GM19468 (cell line): ENCODE results near the gene PEMT.

Source experiments
- ATAC-seq: cut with Tn5 transposase; IDR thresholded peaks from one replicate; pipeline ENCODE4 v1.9.1; 2021; ENCODE audit warnings: mild to moderate bottlenecking, moderate library complexity, moderate number of reproducible peaks; ENCODE audit not compliant: unreplicated experiment; ENCODE audit errors: extremely low read depth

Gene PEMT

GRCh38 chr17:17538417-17539391 lies 52.8 kb downstream of the PEMT start:
- ATAC-seq: no peak

- ATAC-seq: no peak
Measured at GRCh38 chr17:17537311-17538099, 54.0 kb downstream of the PEMT start.

GRCh38 chr17:17536702-17537101 lies 54.8 kb downstream of the PEMT start:
- ATAC-seq: no peak

DNA sequence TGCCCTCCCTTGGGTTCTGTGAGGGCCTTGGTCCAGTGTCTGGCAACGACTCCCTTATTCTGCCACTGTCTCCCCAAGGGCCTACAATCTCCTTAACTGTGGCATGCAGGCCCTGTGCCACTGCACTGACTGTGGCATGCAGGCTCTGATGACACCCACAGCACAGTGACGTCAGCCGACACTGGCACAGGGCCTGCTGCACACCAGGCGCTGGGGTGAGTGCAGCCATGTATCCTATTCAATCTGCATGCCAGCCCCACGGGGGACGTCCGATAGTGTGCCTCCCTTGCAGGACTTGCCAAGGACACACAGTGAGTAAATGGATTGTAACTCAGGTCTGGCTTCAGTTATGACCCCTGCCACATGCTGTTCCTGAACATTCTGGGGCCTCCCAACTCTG lies 55.6 kb downstream of the PEMT start:
- no peak for ATAC-seq

DNA sequence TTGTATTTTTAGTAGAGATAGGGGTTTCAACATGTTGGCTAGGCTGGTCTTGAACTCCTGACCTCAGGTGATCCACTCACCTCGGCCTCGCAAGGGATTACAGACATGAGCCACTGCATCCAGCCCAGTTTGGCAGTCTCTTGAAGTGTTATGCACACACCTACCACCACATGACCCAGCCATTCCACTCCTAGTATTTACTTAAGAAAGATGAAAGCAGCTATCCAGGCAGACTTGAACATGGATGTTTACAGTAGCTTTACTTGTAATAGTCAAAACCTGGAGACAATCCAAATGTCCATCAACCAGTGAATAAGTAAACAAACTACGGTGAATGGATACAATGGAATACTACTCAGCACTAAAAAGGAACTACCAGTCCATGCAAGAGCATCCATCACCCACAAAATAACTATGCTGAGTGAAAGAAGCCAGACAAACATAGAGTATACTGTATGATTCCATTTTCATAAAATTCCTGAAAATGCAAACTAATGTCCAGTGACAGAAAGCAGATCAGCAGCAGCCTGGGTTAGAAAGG lies 57.5 kb downstream of the PEMT start:
- no peak for ATAC-seq

DNA sequence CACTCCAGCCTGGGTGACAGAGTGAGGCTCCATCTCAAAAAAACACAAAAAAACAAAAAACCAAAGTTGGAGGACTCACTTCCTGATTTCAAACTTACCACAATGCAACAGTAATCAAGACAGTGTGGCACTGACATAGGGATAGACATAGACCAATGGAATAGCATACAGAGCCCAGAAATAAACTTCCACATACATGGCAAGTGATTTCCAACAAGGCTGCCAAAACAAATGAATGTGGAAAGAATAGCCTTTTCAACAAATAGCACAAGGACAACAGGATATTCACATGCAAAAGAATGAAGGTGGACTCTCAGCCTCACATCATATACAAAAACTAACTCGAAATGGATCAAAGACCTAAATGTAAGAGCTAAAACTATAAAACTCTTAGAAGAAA lies 58.5 kb downstream of the PEMT start:
- ATAC-seq: no peak

DNA sequence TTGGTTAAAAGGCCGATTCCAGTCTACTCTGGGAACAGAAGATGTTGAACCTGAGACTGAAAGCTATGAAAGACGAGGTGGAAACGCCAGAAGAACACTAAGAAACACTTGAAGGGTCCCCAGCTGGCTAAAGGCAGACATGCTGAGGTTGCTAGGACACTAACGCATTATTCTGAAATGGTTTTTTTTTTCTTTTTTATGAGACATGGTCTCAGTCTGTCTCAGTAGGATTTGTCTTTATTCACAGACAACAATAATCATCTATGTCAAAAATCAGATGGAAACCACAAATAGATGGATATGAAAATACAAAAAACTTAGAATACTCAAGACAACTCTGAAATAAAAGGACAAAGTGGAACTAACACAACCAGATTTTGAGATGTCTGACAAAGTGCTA lies 60.4 kb downstream of the PEMT start:
- no peak for ATAC-seq

DNA sequence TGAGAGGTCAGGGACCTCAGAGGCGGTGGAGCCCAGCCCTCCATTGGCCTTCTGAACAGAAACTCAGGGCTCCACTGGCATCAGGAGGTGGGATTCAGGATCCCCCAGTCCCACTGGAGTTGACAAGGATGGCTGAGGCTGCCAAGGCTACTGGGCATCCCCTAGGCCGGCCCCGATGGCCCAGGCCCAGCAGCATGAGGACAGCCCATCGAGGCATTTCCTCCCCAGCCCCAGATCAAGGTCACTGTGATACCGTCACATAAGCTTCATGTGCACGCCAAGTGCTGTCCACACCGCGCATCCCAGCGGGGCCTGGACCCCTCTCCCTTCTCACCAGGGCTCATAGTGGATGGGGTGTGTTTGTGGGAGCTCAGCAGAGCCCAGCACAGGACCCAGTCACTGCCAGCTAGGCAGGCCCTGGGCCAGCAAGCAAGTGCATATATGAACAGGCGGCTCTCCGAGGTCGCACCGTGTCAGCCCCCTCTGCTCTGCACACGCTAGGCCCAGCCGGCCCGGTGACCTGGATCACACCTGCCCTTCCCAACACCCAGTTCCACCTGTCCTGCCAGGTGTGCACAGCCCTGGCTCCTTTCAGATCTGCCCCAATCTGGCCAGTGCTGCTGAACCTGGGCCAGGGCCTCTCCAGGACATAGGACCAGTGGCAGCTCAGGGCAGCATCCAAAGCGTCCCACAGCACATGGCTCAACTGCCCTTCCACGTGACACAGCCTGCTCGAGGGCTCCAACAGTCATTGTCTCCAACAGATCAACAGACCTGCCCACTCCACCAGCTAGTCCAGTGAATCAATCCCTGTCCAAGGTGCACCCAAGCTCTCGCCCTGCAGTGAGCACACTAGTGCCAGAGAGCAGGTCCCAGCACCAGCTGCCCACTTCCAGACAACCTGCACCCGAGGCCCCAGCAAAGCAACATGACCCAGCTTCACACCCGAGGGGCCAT lies 62.5 kb downstream of the PEMT start:
- ATAC-seq: no peak

GRCh38 chr17:17527956-17528500 lies 63.5 kb downstream of the PEMT start:
- ATAC-seq: no peak

DNA sequence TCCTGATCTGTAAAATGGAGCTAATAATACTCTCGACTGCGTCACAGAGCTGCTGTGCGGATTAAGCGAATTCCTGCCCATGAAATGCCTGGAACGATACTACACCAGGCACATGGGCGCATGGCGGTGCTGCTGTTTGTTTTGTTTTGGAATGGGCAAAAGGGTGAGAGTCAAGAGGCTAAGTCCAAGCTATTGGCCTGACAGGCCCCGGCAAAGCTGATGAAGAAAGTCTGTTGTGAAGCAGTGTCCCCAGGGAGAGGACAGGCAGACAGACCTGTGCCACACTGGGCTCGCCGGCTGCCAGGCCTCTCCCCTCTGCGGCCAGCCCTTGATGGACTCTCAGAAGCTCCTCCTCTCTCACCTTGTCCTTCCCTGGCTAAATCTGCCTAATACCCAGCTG lies 64.0 kb downstream of the PEMT start:
- no peak for ATAC-seq

- no peak for ATAC-seq
Measured at GRCh38 chr17:17526369-17526768, 65.1 kb downstream of the PEMT start.

DNA sequence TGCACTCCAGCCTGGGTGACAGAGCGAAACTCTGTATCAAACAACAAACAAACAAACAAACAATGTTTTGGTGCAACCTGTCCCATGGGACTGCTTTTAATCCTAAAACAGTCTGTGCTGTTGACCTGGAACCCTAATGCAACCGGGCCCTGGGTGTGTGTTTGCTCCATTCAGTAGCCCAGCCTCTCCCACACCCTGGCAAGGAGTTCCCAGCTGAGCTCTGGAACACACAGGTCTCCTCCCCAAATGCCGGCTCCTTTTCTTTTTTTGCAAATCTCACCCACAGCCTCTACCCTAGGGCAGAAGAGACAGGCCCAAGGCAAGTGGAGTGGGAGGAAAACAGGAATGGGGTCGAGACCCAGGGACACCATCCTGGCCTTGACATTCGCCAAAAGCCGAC lies 65.6 kb downstream of the PEMT start:
- no peak for ATAC-seq

- ATAC-seq: no peak
Measured at GRCh38 chr17:17525311-17525710, 66.2 kb downstream of the PEMT start.

DNA sequence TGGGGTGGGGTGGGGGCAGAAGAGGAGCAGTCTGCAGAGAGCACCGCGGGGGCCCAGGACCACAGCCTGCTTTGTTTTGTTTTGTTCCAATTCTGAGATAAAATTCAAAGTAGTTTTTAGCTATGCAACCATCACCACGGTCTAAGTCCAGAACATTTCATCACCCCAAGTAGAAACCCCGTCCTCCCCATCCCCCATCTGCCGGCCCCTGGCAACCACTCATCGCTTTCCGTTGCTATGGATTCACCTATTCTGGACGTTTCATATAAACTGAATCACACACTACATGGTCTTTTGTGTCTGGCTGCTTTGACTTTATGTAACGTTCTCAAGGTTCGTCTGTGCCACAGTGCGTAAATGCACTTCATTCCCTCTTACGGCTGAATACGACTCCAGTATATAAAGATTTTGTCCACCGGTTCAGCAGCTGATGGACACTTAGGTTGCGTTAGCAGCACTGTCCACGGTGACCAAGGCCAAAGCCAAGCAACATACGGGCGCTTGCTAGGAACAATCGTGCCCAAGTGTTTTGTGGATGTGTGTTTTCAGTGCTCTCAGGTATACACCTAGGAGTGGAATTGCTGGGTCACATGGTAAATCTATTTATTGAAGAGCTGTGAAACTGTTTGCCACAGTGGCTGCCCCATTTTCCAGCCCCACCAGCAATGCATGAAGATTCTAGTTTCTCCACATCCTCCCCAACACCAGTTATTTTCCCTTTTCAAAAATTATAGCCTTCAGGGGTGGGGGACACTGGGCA lies 67.6 kb downstream of the PEMT start:
- no peak for ATAC-seq

DNA sequence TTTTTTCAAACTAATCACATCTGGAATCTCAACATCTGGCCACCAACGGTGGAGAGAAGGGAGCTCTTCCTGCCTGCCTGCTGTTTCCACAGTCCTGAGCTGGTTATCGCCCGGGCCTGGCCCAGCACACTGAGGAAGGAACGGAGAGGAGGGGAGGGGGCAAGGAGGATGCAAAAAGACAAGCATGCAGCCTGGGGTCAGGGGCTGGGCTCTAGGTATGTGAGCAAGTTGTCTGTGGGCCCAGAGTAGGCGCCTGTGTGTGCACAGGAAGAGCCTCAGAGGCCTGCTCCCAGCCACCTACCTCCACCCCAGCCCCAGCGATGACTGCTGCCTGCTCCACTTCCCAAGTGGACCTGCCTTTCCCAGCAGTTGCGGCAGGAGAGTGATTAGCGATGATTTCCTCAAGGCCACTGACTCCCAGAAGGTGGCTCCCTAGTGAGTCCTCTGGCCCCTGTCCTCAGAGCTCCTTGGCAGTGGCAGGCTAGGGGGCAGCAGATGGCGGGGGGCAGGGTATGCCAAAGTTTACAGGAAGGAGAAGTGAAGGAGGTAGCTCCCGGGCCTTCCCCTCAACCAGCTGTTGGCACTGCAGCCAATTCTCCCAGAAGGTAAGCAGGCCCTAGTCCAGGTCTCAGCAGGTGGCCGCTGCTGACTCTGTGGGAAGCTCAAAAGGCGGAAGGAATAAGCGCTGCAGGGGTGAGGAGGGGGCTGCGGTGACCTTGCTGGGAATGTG lies 68.3 kb downstream of the PEMT start:
- ATAC-seq: no peak

- no peak for ATAC-seq
Measured at GRCh38 chr17:17520599-17521232, 70.8 kb downstream of the PEMT start.

- no peak for ATAC-seq
Measured at GRCh38 chr17:17519886-17520285, 71.6 kb downstream of the PEMT start.

DNA sequence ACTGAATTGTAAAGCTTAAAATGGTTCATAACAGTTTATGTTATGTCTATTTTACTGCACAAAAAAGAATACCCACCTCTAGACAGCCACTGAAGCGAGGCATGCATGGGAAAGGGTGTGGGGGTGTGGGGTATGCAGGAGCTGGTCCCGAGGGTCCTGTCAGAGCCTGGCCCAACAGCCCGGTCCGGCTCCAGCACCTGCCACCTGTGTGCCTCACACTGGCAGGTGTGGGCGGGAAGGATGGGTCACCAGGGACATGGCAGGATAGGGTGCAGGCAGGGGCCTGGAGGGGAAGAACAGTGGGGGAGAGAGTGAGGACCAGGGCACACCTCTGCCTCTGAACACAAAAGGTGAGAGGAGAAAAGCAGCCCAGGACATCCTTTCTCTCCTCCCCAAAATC lies 72.6 kb downstream of the PEMT start:
- no peak for ATAC-seq
